Stomach (tissue), 9 donors: ENCODE results near the gene TMEM245. TPM values are rescaled to one million over a fixed set of nuclear protein-coding genes. Genes with fewer than 3 reads are reported as not detected.

ENCODE experiments used
- DNase-seq, 2 donors: peaks; one replicate each; pipeline versions ENCODE4 v3.0.0 to v3.0.0-alpha.2; 2013 to 2019
- H3K27ac ChIP-seq, 5 donors: fragments of 200-600 bp in 4 of 5; sonication (generic) in 4 of 5; one replicate each; pipeline ENCODE4 v1.5.1; 2013 to 2019; ENCODE audit warnings: mild to moderate bottlenecking in 1 of 5, moderate library complexity in 1 of 5
- H3K27me3 ChIP-seq, 3 donors: fragments of 200-600 bp; sonication (generic); one replicate each; pipeline ENCODE4 v1.5.1; 2017 to 2019; ENCODE audit warnings: mixed run types in 1 of 3
- H3K36me3 ChIP-seq, 4 donors: fragments of 200-600 bp; sonication (generic); 1 replicate in 3 of 4; 2 replicates in 1 of 4; pipeline ENCODE4 v1.5.1; 2016 to 2019
- H3K4me1 ChIP-seq, 4 donors: fragments of 200-600 bp; sonication (generic); one replicate each; pipeline ENCODE4 v1.5.1; 2016 to 2019
- H3K4me3 ChIP-seq, 4 donors: fragments of 200-600 bp; sonication (generic) in 3 of 4; one replicate each; pipeline ENCODE4 v1.5.1; 2016 to 2019; ENCODE audit warnings: mild to moderate bottlenecking in 1 of 4
- H3K9me3 ChIP-seq, 4 donors: fragments of 200-600 bp; sonication (generic); one replicate each; pipeline ENCODE4 v1.5.1; 2016 to 2019
- EP300 ChIP-seq: sonication (generic); formaldehyde crosslinking; IDR thresholded peaks from one replicate; pipeline ENCODE4 v1.6.1; 2017; ENCODE audit warnings: antibody characterized with exemption
- POLR2A ChIP-seq, 4 donors: fragments of 450-650 bp; IDR thresholded peaks; one replicate each; pipeline ENCODE4 v1.6.1; 2016; ENCODE audit warnings: antibody characterized with exemption in 4 of 4, control low read depth in 2 of 4, mild to moderate bottlenecking in 1 of 4, moderate library complexity in 1 of 4
- POLR2AphosphoS5 ChIP-seq, 3 donors: sonication (generic); formaldehyde crosslinking; IDR thresholded peaks; one replicate each; pipeline ENCODE4 v1.6.1; 2016; ENCODE audit warnings: antibody characterized with exemption in 3 of 3
- WGBS, 5 donors: extraction: QIAGEN DNeasy Blood & Tissue Kit in 3 of 5; methylation state at CpG; one replicate each; pipeline versions ENCODE4 v1.1.5 to v1.1.7; 2013 to 2018; 5-methylcytosine and 5-hydroxymethylcytosine counted together
- intact Hi-C: fragments of 100-400 bp; cut with DNase I; formaldehyde crosslinking; loops from one replicate; pipeline ENCODE4 v1.15.1; 2023; ENCODE audit warnings: low total_unique reads
- polyA plus RNA-seq, 3 donors: library from polyadenylated mRNA; stranded (reverse); fragments of 200-250 nt; gene quantifications; one replicate each; pipeline ENCODE4 v1.2.3, GENCODE V29; 2013
- total RNA-seq, 5 donors: library from RNA; depleted of rRNA; stranded (reverse); fragments of >200 nt; gene quantifications; one replicate each; pipeline versions ENCODE4 v1.1.0 to v1.2.3, GENCODE V29; 2014 to 2016
- TF ChIP-seq, protein P1 (sequence below), 7 experiments: fragments of 450-650 bp in 4 of 7; fragments of 200-600 bp in 3 of 7; sonication (generic) in 3 of 7; IDR thresholded peaks; one replicate each; pipeline ENCODE4 v1.5.1; 2016 to 2019; ENCODE audit warnings: antibody characterized with exemption in 7 of 7, control low read depth in 2 of 7, mild to moderate bottlenecking in 1 of 7
- donor health status: healthy with polysubstance abuse.
- donor health status: Bipolar disorder and iron deficiency.
- donor health status: healthy.

Gene TMEM245
- total and polyA plus RNA-seq, 8 donors: 4.0 to 107 (median 35.5) TPM

DNA sequence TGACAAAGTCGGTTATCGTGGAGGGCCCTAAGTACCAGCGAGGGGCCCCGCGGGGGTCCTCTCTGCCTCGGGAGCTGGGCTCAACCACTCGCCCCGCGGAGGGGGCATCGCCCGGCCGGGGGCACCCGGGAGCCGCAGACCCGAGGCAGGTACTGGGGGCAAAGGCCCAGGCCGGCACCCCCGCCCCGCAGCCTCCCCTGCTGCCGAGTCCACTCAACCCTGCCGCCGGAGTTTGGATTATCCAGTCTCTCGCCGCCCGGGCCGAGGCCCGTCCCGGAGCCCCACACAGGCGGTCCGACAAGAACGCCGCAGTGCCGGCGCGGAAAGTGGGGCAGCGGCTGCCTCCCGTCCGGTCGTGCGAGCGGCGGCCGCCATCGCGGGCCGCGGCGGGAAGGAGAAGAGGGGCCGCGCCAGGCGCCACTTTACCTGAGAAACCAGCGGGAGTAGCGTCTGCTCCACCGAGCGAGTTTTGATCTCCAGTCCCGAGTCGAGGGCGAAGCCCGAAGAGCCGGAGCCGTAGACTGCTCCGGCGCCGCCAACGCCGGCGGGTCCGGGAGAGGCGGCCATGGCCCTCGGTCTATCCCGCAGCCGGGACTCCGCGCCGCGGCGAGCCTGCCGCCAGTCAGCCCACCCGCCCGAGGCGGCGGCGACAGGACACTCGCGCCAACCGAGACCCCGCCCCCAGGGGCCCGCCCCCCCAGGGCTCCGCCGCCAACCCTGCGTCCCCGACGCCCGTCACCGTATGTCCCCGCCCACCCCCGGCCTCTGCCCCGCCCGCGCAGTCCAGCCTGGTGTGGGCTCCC is 106.7 kb downstream of the TMEM245 start, which contains the start of gene CTNNAL1:
Gene CTNNAL1, minus strand, starts transcription at position 624 of the 803 bp plus-strand sequence. Its CDS starts 57 bp downstream, at position 567.
- no peaks in the 10 kb centered on the region for H3K27me3 ChIP-seq
- peak within 1 kb of the TSS; percentile 82 to 95 (median 88) for H3K4me3 ChIP-seq
- DNase-seq: peak; percentile 94 to 97
- H3K27ac ChIP-seq: peak within 1 kb of the TSS; percentile 93 to 98 (median 96)
- WGBS, 5 donors: 0 to 1% (median 0%) methylated on average over 33 to 99 of the region's 99 CpGs
- H3K4me1 ChIP-seq: peaks cover 26 to 56% (median 42%) of the 10 kb centered on the region in 4 donors
- H3K9me3 ChIP-seq: no peaks in the 10 kb centered on the region
- H3K36me3 ChIP-seq: peaks cover 0 to 7% (median 0%) of the 10 kb centered on the region in 4 donors
- intact Hi-C loops: no loop called here
- TF ChIP-seq POLR2AphosphoS5 (IDR thresholded peaks at IDR 0.05) (peak; percentile 74 to 92 (median 85)), POLR2A (IDR thresholded peaks at IDR 0.05) (peak in 1 of 4 donors; percentile 27)
- TF ChIP-seq, protein P1, sequence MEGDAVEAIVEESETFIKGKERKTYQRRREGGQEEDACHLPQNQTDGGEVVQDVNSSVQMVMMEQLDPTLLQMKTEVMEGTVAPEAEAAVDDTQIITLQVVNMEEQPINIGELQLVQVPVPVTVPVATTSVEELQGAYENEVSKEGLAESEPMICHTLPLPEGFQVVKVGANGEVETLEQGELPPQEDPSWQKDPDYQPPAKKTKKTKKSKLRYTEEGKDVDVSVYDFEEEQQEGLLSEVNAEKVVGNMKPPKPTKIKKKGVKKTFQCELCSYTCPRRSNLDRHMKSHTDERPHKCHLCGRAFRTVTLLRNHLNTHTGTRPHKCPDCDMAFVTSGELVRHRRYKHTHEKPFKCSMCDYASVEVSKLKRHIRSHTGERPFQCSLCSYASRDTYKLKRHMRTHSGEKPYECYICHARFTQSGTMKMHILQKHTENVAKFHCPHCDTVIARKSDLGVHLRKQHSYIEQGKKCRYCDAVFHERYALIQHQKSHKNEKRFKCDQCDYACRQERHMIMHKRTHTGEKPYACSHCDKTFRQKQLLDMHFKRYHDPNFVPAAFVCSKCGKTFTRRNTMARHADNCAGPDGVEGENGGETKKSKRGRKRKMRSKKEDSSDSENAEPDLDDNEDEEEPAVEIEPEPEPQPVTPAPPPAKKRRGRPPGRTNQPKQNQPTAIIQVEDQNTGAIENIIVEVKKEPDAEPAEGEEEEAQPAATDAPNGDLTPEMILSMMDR (IDR thresholded peaks at IDR 0.05): no peak

DNA sequence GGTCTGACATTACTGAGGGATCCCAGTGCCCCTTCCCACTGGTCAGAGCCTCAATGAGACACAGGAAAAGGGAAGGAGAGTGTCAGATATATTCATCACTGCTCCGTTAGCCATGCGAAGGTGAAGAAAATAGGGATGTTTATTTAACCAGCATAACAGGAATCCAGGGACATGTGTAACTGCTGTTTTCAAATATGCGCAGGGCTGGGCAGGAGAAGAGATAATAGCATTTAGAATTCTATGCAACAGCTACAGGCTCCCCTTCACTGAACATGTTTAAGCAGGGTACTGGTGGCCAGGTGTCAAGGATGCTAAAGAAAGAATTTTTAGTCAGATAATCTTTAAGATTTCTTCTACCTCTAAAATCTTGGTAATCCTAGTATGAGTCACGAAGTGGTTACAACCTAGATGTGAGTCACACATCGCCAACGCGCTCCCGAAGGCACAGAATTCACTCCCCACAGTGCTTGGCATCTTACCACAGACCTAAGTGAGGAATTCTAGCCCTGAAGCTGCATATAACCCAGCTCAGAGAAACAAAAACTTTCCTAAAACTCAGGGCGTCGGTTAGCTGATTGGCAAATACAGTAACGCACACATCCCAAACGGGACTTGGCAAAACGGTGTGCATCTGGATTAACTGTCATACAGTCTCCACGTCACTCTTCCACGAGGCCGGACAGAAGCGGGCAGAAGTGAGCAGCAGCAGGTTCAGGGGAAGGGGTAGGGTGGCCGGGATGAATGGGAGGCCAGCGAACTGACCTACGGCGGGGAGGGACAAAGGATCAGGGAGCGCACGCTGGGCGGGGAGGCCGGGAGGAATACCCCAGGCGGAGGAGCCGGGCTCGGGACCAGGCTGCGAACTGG is 107.5 kb downstream of the TMEM245 start:
- TF ChIP-seq EP300 (no peak), POLR2A (IDR thresholded peaks at IDR 0.05) (no peak), POLR2AphosphoS5 (IDR thresholded peaks at IDR 0.05) (peak; percentile 51 to 73 (median 53))
- TF ChIP-seq, protein P1 (IDR thresholded peaks at IDR 0.05): no peak
- peak overlapping the region; percentile 93 to 98 (median 96) for H3K27ac ChIP-seq
- no peaks in the 10 kb centered on the region for H3K9me3 ChIP-seq
- 2 to 3% (median 2%) methylated on average over 28 to 29 of the region's 29 CpGs for WGBS, 5 donors
- H3K27me3 ChIP-seq: no peaks in the 10 kb centered on the region
- peak; percentile 57 to 83 for DNase-seq
- peaks cover 25 to 55% (median 38%) of the 10 kb centered on the region in 4 donors for H3K4me1 ChIP-seq
- H3K4me3 ChIP-seq: peak overlapping the region; percentile 82 to 95 (median 88)
- H3K36me3 ChIP-seq: no peaks in the 10 kb centered on the region
- intact Hi-C loops: no loop called here

DNA sequence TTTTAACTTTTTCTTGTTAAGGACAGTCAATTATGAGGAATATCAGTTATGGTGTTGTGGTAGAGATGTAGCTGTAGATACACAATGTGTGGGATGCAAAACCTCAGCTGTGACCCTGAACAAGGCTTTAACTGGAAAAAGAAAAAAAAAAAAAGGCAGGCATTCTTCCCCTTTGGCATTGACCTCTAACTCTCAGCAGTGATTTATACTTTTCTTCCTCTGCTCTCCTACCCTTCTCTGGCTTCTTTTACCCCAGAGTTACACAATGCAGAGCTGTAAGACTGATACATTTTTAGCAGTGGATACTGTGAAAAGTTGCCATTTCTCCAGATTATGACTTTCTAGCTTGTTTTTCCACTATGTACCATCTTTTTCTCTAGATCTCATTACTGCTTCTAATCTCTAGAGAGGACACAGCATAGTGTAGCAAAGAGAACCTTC is 108.5 kb downstream of the TMEM245 start:
- Histone ChIP-seq H3K4me3 (peak overlapping the region in 3 of 4 donors; percentile 82 to 95 (median 86)), H3K9me3 (no peaks in the 10 kb centered on the region), H3K4me1 (peaks cover 19 to 53% (median 37%) of the 10 kb centered on the region in 4 donors), H3K27ac (peak overlapping the region in 4 of 5 donors; percentile 93 to 98 (median 96)), H3K36me3 (no peaks in the 10 kb centered on the region), H3K27me3 (no peaks in the 10 kb centered on the region)
- peak in 1 of 3 donors; percentile 31 for TF ChIP-seq POLR2AphosphoS5 (IDR thresholded peaks at IDR 0.05)
- TF ChIP-seq, protein P1 (IDR thresholded peaks at IDR 0.05): no peak
- no peak for DNase-seq
- intact Hi-C loops: no loop called here

DNA sequence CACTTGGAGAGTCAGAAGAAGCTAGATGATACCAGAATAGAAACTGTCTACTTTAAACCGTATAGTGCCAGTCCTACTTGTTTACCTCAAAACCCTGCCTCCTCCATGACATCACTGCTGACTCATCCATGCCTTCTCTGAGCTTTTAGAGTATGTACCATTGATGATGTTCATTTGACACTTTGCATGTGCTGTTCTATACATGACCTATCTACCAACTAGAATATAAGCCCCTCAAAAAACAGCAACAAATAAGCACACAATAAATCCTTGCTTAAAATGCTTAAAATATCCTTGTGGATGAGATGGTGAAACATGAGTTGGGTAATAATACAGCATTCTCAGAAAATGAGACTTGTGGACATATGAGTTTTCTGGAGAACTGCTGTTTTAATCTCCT is 109.0 kb downstream of the TMEM245 start:
- Histone ChIP-seq H3K27ac (peak overlapping the region in 4 of 5 donors; percentile 93 to 98 (median 96)), H3K27me3 (no peaks in the 10 kb centered on the region), H3K9me3 (no peaks in the 10 kb centered on the region), H3K4me1 (peaks cover 19 to 53% (median 39%) of the 10 kb centered on the region in 4 donors), H3K4me3 (peak overlapping the region in 1 of 4 donors; percentile 82), H3K36me3 (no peaks in the 10 kb centered on the region)
- peak in 1 of 2 donors; percentile 67 for DNase-seq
- intact Hi-C loops: no loop called here
- 21 to 39% (median 23%) methylated on average over 1 of the region's 1 CpG for WGBS, 5 donors
- TF ChIP-seq POLR2AphosphoS5 (IDR thresholded peaks at IDR 0.05) (peak in 1 of 3 donors; percentile 23), POLR2A (IDR thresholded peaks at IDR 0.05) (no peak)
